Kasumi-1 (cell line): ENCODE data around the gene DOK5.

Experiments used
- DNase-seq, 2 experiments: peaks; one replicate each; lab custom pipeline; 2025; lab: John Stamatoyannopoulos, UW

Gene DOK5

DNA sequence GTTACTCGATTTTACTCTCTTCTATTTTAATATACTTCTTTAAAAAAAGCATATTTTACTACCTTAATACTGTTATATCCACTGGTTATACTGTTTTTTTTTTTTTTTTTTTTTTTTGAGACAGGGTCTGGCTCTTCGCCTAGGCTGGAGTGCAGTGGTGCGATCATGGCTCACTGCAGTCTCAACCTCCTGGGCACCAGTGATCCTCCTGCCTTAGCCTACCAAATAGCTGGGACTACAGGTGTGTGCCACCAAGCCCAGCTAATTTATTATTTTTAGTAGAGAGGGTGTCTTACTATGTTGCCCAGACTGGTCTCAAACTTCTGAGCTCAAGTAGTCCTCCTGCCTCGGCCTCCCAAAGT lies 170.7 kb downstream of the DOK5 start:
- DNase-seq, result no peak

DNA sequence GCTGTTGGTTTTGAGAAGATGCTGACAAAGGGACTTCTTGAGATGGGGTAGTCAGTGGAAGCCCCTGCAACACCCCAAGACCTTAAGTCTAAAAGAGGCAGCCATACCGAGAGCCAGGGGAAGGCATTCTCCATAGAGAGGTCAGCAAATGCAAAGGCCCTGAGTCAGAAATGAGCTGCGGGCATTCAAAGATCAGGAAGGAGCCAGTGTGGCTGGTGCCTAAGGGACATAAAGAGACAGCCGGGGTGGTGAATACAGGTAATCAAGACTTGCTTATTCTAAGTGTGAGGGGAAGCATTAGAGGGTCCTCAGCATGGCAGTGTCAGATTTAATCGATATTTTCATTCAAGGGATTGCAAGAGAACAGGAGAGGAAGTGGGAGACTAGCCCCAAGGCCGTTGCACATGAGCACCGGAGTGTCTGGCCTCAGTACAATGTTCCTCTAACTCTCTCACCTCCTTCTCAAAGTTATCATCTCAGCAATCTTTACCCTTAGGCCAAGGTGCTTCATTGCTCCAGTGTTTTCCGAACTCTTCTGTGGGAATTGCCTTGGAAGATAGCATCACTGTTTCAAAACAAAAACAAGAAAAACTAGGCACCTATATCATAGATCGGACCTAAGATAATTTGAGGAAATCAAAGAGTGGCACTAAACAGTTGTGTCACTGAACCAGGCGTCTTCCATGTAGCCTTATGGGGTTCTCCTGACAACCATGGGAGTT lies 173.2 kb downstream of the DOK5 start:
- DNase-seq, result no peak

DNA sequence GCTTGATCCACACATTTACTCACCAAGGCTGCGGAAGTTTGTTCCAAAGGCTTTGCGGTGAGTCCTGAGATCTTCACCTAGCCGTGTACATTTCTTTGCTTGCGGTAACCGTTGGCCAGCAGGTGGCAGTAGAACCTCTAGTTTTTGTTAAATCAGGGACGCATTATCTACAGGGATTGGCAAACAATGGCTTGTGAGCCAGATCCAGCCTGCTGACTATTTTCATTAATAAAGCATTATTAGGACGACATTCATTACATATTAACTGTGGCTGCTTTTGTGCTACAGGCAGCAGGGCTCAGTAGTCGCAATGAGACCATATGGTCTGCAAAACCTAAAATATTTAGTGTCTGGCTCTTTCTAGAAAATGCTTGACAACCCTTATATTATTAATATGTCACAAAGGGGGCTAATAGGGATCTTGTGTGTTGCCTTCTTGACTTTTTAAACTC lies 174.1 kb downstream of the DOK5 start:
- peak; percentile 69 to 82 for DNase-seq

DNA sequence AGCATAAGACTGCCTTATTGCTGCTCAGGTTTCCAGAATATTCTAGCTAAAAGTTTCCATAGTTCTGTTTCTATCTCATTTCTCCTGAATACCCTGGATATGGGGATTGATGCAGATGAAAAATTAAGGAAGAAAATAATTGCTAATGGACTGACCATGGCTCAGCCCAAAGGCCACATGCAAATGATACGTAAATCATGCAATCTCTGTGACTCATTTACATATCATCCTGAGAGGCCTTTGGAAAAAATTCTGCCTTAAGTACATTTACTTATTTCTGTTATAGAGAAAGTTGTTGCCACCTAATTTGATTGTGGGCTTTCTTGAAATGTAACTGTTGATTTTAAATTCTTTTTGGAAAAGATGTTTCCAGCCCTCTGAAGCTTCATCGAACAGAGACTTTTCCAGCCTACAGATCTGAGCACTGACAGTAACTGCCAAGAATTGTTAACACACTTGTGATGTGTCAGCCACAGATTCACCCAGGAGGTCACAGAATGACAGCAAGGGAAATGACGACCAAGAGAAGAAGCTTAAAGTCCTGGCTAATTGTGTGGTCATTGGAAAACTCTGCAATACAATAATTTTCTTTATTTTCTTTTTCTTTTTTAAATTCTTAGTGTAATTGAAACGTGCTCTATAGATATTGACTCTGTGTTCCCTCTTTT lies 174.8 kb downstream of the DOK5 start:
- no peak for DNase-seq

DNA sequence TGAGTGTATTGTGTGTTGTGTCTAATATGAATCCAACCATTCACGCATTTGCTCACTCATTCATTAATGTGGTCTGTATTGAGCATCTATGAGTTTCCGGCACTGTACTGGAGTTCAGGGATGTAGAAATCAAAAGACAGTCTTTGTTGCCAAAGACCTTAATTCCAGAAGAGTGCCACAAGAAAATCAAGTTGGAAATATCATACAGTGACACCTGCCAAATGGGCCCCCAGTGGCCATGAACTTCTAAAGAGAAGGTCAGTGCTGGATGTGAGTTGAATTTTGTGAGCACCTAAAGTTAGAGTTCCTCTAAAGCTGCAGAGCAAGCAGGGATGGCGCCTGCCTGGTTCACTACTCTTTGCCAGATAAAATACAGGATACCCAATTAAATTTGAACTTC lies 175.9 kb downstream of the DOK5 start:
- no peak for DNase-seq

DNA sequence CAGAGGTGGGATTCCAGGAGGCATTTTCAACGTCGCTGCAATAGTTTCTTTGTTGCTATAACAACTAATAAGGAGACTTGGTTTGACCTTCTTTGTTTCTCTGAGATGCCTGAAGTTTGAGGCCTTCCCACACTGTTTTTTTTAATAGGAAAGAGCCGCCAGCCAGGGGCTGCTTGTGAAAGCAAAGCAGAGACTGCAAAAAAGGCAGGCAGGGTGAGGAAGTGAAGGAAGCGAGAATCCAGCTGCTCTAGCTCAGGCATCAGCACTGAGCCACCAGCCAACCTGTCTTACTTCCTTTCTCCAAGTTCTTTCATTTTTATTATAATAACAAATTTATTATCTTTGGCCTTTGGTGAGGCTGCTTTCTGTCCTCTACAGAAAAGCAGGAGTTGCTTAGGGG lies 179.1 kb downstream of the DOK5 start:
- DNase-seq, result no peak

DNA sequence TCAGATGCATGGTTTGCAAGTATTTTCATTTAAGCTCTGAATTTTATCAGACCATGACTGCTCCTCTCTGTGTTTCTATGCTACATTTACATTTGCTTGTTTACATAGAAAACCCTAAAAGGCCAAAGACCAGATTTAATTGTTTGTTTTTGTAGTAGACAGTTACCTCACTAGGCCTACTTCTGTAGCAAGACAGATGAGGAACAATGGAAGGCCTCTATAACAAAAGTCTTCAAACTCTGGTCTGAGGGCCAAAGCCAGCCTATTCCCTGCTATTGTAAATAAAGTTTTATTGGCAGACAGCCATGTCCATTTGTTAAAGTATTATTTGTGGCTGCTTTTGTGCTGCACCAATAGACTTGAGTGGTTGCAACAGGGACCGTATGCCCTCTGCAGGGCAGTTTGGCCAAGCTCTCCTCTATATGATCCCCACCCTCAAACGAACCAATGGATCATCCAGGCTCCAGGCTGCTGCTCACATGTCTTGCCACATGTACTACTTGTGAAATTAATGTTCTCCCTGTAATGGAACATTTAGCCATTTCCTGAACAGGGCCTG lies 182.0 kb downstream of the DOK5 start:
- DNase-seq, result no peak

DNA sequence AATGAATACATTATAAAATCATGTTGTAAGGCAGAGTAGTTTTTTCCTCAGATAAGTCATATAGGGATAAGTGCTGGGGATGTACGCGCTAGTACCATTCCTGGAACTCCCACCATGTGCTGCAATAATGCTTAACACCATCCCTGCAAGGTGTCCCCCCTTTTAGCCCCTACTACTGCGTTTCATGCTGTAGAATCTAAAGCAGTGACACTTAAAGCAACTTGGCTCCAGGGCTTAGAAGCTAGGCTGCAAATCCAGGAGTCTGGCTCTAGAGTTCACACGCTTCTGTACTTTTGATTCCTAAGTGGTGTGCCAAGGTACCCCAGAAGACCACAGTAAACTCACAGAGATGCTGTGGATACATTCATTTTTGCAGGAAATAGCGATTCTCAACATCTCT lies 183.1 kb downstream of the DOK5 start:
- DNase-seq, result no peak

DNA sequence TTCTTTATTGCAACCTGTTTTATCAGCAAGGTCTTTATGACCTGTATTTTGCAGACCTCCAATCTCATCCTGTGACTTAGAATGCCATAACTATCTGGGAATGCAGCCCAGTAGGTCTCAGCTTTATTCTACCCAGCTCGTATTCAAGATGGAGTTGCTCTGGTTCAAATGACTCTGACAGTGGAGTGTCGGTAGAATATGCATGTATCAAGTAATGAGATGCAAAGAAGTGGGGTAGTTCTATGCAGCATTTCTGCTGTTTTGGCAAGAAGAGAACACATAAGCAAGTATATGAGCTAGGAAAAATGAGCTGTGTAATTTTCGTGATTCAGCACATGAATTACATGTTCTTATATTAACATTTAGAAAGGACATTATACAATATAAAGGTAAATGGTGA lies 185.9 kb downstream of the DOK5 start:
- no peak for DNase-seq

DNA sequence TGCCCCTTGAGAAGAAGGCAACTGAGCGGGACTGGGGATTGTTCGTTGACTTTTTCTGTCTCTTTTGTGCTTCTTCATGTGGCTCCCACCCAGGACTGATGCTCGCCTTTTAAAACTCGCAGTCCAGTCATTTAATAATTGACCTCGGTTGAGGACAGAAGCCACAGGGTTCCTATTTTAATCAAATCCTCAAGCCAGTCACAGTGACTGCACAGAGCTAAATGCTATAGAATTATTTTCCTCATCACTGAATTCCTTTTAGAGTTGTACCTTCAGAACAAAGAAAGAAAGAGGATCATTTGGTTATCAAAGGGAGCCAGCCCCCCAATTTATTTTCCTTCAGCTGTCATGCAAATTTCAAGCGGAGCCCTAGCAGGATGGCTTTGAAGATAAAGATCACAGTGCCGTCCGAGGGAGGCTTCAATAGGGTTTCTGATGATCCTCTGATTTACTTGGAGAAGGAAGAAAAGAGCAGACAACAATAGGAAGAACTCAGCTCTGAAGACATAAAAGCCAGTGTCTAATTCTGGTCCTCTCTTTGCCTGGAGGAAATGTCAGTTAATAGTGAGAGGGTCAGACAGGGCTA lies 186.6 kb downstream of the DOK5 start:
- no peak for DNase-seq

DNA sequence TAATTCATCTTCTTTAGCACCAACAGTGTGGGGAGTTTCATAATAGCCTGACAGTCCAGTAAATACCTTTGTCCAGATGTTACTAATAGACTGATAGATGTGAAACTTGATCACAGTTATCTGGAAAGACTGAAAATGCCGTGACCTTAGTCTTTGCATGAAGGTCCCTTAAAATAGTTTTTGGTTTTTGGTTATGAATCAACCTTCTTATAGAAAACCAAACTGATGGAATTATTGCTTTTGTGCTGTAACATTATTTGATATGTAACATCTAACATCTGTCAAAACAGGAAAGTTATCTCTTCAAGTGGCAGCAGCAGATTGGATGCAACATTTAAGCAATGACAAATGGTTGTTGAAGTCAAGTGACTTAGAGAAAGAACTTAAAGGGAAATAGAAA lies 190.4 kb downstream of the DOK5 start:
- DNase-seq, result no peak

DNA sequence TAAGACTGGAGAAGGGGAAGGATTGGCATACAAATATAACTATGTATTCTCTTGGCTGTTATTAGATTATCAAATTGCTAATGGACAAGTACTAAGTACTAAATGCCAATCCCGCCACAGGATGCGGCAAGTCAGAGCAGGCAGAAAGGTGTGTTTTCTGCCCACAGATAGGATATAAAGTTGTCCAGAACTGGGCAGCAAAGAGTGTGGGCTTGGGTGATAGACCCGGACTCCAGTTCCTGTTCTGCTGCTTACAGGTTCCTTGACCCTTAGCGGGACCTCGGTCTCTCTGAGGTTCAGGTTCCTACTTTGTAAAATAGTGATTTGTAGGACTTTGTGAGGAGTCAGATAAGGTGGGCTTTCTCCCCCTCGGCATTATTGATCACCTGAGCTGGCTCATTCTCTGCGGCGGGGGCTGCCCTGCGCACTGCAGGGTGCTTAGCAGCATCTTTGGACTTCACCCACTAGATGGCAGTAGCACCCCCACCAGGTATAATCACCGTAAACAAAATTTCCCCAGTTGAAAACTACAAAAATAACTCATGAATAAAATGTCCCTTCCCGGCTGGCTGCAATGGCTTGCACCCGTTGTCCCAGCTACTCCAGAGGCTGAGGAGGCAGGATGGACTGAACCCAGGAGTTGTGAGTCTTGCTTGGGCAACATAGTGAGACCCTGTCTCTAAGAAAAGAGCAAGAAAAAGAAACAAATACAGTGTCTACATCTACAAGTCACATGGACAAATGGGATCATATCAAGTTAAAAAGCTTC lies 193.1 kb downstream of the DOK5 start:
- peak; percentile 0 to 29 for DNase-seq

DNA sequence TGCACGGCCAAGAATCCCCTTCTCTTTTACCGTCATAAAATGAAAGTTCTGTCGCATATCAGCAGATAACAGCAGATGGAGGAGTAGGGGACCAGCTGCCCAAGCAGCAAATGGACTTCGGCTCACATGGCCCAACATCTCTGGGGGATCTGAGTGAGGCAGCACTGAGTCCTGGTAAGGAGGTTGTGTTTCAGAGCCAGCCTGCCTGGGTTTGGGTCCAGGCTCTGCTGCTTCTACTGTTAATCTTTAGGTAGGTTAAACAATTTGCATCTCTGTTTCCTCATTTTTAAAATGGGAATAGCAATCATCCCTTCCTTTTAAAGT lies 193.6 kb downstream of the DOK5 start:
- no peak for DNase-seq

DNA sequence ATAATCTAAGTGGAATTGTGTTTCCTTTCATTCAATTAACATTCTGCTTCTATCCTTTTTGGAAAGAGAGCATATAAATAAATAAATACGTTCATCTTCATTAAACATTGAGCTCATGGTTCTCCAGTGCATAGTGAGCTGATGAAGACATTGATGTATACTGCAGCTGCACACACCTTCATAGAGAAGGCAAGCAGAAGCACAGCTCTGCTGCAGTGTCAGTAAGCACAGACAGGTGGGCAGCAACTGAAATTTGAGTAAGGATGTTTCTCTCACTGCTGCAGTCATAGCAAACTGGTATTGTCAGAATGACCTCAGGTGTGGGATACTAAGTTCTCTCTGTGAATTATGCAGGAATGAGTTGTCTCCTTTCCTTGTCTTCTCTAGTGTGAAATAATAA lies 202.9 kb downstream of the DOK5 start:
- DNase-seq, result no peak

DNA sequence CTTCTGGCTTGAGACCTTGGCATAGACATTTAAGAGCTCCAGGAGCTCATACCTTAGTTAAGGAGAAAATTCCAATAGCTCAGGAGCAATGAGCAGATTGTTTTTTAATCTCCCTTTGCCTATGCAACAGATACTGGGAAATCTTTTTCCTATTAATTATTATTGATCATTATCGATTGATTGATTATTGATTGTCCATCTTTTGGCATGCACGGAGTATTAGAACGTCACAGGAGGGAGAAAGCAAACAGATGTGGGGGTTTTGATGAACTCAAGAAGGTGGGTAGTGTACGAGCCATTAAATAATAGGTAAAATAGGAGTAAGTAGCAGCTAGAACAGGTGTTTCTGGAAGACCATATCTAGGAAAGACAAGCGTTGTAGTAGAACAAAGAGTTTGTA lies 205.0 kb downstream of the DOK5 start:
- no peak for DNase-seq

DNA sequence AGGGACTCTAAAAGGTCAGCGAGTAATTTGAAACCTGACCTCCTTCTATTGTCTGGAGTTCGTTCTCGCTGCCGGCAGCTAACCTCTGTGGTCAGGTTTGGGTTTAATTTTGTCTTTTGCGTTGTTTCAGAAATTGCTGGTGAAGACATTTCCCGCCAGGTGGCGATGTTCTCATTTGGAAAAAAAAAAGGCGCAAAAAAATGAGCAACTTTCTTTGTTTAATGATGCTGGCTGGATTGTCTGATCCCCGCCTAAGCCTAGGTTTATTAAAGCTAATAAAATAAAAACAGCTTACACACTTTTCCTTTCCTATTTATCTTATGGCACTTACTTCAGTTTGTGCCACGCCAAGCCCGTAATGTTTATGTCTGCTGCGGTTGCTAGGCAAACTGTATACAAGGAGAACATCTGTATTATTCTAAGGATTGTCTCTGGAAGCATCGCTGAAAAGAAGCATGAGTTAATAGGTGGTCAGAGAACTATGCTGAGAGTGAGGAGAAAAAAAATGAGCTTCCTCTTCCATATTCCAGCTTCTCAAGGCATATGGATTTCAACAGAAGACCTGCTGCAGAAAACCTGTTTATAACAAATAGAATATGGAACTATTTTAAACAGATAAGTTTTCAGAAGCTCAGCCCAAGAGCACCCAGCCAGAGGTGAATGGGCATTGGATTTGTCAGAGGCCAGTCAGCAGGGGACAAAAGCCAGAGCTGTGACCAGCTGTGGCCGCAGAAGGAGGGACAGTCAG lies 205.7 kb downstream of the DOK5 start:
- peak; percentile 4 to 27 for DNase-seq

DNA sequence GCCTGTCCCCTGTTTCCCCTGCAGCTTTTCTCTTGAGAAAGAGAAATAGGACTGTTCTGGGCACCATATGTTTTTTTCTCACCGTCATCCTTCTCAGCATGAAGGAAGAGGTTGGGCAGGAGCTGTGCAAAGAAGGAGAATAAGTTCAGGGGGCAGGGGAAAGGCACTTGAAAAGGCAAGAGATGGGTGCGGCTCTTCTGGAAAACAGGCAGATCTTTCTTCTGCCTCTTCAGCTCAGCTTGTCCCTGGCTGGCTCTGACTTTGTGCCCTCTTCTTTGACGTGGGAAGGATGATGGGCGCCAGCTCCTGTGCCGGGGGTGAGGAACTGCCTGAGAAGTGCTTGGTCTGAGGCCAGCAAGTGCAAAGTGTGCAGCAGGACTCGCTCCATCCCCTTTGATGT lies 206.5 kb downstream of the DOK5 start:
- DNase-seq, result no peak

DNA sequence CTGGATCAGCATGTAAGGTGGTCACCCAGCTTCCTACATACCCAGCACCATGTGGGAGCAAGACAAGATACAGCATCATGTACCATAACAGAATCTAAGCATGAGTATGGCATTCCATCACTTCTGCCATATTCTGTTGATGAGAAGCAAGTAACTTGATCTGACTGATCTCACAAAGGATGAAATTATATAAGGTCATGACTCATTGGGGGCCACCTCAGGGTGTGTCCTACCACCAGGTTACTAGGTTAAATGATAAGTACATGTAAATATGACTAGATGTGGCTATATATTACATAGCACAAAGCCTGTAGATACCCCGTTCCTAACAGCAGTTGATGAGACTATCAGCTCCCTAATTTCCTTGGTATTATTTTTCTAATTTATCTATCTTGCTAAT lies 213.1 kb downstream of the DOK5 start:
- DNase-seq, result no peak

DNA sequence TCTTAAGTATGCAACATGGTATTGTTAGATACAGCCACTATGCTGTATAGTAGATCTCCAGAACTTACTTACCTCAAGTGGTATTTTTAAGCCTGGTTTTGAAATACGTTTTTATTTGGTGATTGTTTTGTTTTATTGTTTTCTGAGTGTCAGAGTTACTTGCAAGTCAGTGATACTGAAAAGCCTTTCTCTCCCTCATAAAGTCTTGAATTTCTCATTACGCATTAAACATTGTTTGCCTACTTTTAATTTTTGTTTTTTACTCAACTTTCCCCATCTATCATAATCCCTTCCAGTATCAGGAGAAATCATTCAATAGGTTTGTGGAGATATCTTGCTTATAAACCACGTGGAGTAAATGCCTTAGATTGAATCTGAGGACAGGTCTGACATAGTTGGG lies 214.9 kb downstream of the DOK5 start:
- no peak for DNase-seq

DNA sequence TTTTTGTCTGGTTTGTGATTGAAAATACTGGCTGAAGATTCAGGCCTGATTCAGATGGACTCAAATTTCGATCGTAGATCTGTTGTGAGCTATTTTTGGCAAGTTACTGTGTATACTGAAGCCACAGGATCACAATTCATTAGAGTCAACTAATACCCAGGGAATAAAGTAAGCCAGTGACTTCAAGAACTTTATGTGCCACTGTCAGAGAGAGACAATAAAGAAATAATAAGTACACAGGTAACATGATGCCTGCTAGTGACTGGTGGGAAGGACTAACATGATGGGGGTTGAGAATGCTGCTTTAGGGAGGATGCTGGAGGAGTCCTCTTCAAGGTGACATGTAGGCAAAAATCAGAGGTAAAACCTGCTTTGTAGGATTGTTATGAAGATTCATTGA lies 215.9 kb downstream of the DOK5 start:
- no peak for DNase-seq

DNA sequence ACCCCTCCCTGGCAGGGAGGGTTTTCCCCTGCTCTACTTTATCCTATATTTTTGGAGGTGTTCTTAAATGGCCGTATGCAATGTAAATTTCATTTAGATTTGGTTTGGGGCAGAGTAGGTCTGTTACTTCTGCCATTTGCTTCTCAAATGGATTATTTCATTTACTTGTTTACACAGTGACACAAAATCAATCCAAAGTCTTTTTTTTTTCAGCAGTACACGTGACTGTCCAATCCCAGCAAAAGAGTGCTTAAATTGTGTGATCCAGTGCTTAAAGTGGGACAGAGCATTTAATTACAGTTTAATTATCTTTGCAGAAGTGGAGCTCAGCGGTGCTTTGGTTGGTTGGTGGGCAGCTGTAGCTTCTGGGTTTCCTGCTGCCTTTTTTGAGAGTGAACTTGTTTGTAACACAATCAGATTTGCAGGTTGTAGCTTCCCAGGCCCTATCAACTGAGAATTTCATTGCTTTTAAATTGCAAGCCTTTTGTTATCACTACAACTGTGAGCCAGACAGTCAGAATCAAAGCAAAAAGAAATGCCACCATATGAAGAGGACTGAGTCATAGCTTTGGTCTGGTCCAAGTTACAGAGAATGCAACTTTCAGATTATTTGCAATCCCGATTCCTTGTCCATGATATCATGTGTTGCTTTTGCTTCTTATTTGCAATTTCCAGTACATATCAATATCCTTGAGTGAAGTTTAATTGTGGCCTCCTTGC lies 216.9 kb downstream of the DOK5 start:
- no peak for DNase-seq
